GM12878 (cell line): ENCODE measurements around the gene SMAGP. TPM values are rescaled to one million over a fixed set of nuclear protein-coding genes. Genes with fewer than 3 reads are reported as not detected.

Experiments
- ATAC-seq: fragments of 200-7000 bp; cut with Tn5 transposase; 3 replicates; pipeline ENCODE4 v1.9.1; 2020; ENCODE audit warnings: mild to moderate bottlenecking, moderate library complexity
- BruUV-seq: library from RNA; stranded (reverse); fragments of 400-500 nt; replicated peaks from 2 replicates; lab custom pipeline; 2021; lab: Mats Ljungman, UMichigan
- CTCF ChIA-PET: fragments of 300-600 bp; sonication (Branson Sonifier 250); formaldehyde crosslinking; extraction: SDS; loops from one replicate; lab custom pipeline; 2021; ENCODE audit warnings: inconsistent platforms; lab: Yijun Ruan, JAX
- POLR2A ChIA-PET: fragments of 350-600 bp; formaldehyde crosslinking; extraction: SDS; loops from one replicate; lab custom pipeline; 2021; ENCODE audit warnings: inconsistent platforms; lab: Charles Lee
- RAD21 ChIA-PET: fragments of 300-600 bp; sonication (Branson Sonifier 250); formaldehyde crosslinking; loops from one replicate; lab custom pipeline; 2023; ENCODE audit warnings: antibody characterized with exemption; ENCODE audit not compliant: unreplicated experiment; lab: Charles Lee
- SMC1A ChIA-PET: fragments of 300-600 bp; sonication (Branson Sonifier 250); formaldehyde crosslinking; loops from one replicate; lab custom pipeline; 2023; ENCODE audit not compliant: unreplicated experiment, uncharacterized antibody; lab: Charles Lee
- DNase-seq: peaks from one replicate; pipeline ENCODE4 v3.0.0-alpha.2; 2011; ENCODE audit warnings: low read depth, low spot score
- FAIRE-seq: peaks from 3 replicates; lab custom pipeline; 2011; peaks lifted over from hg19 to GRCh38; lab: Jason Lieb, UNC
- H2AFZ ChIP-seq: 2 replicates; pipeline ENCODE4 v1.6.0; 2011; ENCODE audit warnings: low read depth, low read length, control low read depth; ENCODE audit not compliant: control insufficient read depth
- H3K27ac ChIP-seq: 2 replicates; pipeline ENCODE4 v1.5.1; 2011; ENCODE audit warnings: control low read depth; ENCODE audit not compliant: control insufficient read depth, insufficient read depth
- H3K27me3 ChIP-seq, 2 experiments: replicated peaks in 1 of 2; 2 replicates each; pipeline versions ENCODE4 v1.6.0 to v1.6.1; 2011; ENCODE audit warnings: low read length in 1 of 2; ENCODE audit not compliant: control insufficient read depth in 2 of 2, insufficient read depth in 2 of 2
- H3K36me3 ChIP-seq, 2 experiments: 2 replicates each; pipeline ENCODE4 v1.5.1; 2011; ENCODE audit warnings: low read length in 1 of 2; ENCODE audit not compliant: control insufficient read depth in 2 of 2, insufficient read depth in 2 of 2
- H3K4me1 ChIP-seq: 2 replicates; pipeline ENCODE4 v1.6.1; 2011; ENCODE audit warnings: mild to moderate bottlenecking, low read length, moderate library complexity, mixed read lengths; ENCODE audit not compliant: control insufficient read depth, insufficient read depth
- H3K4me2 ChIP-seq: 2 replicates; pipeline ENCODE4 v1.6.0; 2011; ENCODE audit warnings: control low read depth; ENCODE audit not compliant: control insufficient read depth, insufficient read depth
- H3K4me3 ChIP-seq: fragments of 200-600 bp; sonication (generic); 2 replicates; pipeline ENCODE4 v1.5.1; 2016
- H3K79me2 ChIP-seq: 2 replicates; pipeline ENCODE4 v1.6.0; 2011; ENCODE audit warnings: low read length; ENCODE audit not compliant: control insufficient read depth, insufficient read depth
- H3K9ac ChIP-seq: 2 replicates; pipeline ENCODE4 v1.8.0; 2011; ENCODE audit warnings: low read length, control low read depth, mixed read lengths; ENCODE audit not compliant: control insufficient read depth, insufficient read depth
- H3K9me3 ChIP-seq: replicated peaks from 3 replicates; pipeline ENCODE4 v1.5.1; 2011; ENCODE audit warnings: mild to moderate bottlenecking, low read length; ENCODE audit not compliant: control insufficient read depth, insufficient read depth
- H4K20me1 ChIP-seq: 2 replicates; pipeline ENCODE4 v1.6.0; 2011; ENCODE audit not compliant: control insufficient read depth, insufficient read depth
- BCL11A ChIP-seq: IDR thresholded peaks from 2 replicates; pipeline ENCODE4 v1.6.1; 2011; ENCODE audit warnings: low read depth, low read length
- HDAC2 ChIP-seq: fragments of 200-600 bp; sonication (generic); IDR thresholded peaks from 2 replicates; pipeline ENCODE4 v1.6.1; 2017
- IRF4 ChIP-seq: IDR thresholded peaks from 2 replicates; pipeline ENCODE4 v1.6.1; 2011; ENCODE audit warnings: low read depth, low read length
- KLF5 ChIP-seq: fragments of 450-650 bp; IDR thresholded peaks from 2 replicates; pipeline ENCODE4 v1.6.1; 2014; ENCODE audit warnings: mild to moderate bottlenecking; ENCODE audit not compliant: partially characterized antibody
- MTA2 ChIP-seq: fragments of 450-650 bp; IDR thresholded peaks from 2 replicates; pipeline ENCODE4 v1.6.1; 2016; ENCODE audit warnings: low read depth, mild to moderate bottlenecking, moderate library complexity
- PAX5 ChIP-seq: IDR thresholded peaks from 2 replicates; pipeline ENCODE4 v1.6.1; 2011; ENCODE audit warnings: low read depth, low read length, borderline replicate concordance
- RBBP5 ChIP-seq: fragments of 200-600 bp; sonication (generic); conservative IDR thresholded peaks from 2 replicates; pipeline ENCODE4 v1.6.1; 2016
- RELA ChIP-seq: fragments of 450-650 bp; IDR thresholded peaks from 2 replicates; pipeline ENCODE4 v1.8.0; 2014; ENCODE audit warnings: borderline replicate concordance; ENCODE audit not compliant: partially characterized antibody
- TAF1 ChIP-seq: IDR thresholded peaks from 2 replicates; pipeline ENCODE4 v1.6.1; 2011; ENCODE audit warnings: mild to moderate bottlenecking, low read depth, low read length, borderline replicate concordance
- ZNF207 ChIP-seq: fragments of 450-650 bp; IDR thresholded peaks from 2 replicates; pipeline ENCODE4 v1.6.1; 2014; ENCODE audit warnings: antibody characterized with exemption, mild to moderate bottlenecking, borderline replicate concordance
- ZZZ3 ChIP-seq: IDR thresholded peaks from 2 replicates; pipeline ENCODE4 v1.6.1; 2011; ENCODE audit warnings: low read depth; ENCODE audit not compliant: control insufficient read depth, insufficient read length
- WGBS: methylation state at CpG from one replicate; pipeline ENCODE4 v1.1.6; 2016; ENCODE audit warnings: low lambda C conversion rate; ENCODE audit not compliant: insufficient replicate concordance, insufficient coverage; ENCODE audit errors: missing lambda C conversion rate; 5-methylcytosine and 5-hydroxymethylcytosine counted together
- in situ Hi-C: fragments of 300-500 bp; cut with MboI; formaldehyde crosslinking; loops from 9 replicates; pipeline ENCODE4 v1.14.3; 2018; ENCODE audit warnings: mixed read lengths
- intact Hi-C: fragments of 100-400 bp; cut with micrococcal nuclease; formaldehyde crosslinking; loops from one replicate; pipeline ENCODE4 v1.14.2; 2022; ENCODE audit not compliant: unreplicated experiment
- polyA plus RNA-seq, 11 experiments: library from polyadenylated mRNA; depleted of rRNA in 4 of 11; unstranded in 6 of 11; stranded (reverse) in 5 of 11; fragments of >200 nt; fragmentation: Nextera tagmentation in 4 of 11; fragmentation: Illumina TruSeq in 1 of 11; extraction: Ambion mirVana in 4 of 11; extraction: Trizol in 1 of 11; gene quantifications; 1 replicate in 1 of 11; 2 replicates in 10 of 11; pipeline versions ENCODE4 v1.2.1 to v1.2.3, GENCODE V29; 2011 to 2016; ENCODE audit warnings: inconsistent platforms in 2 of 11, missing spikeins in 2 of 11, low read depth in 1 of 11
- total RNA-seq, 4 experiments: library from RNA; depleted of rRNA in 3 of 4; stranded (reverse); fragments of >200 nt in 3 of 4; fragmentation: Illumina TruSeq in 1 of 4; extraction: Trizol in 1 of 4; gene quantifications; 2 replicates each; pipeline versions ENCODE4 v1.2.1 to v1.2.3, GENCODE V29; 2013 to 2021
- TF ChIP-seq, protein P1 (sequence below): IDR thresholded peaks from 2 replicates; pipeline ENCODE4 v1.6.1; 2012; ENCODE audit warnings: low read depth, low read length, improper control_type of control experiment

Gene SMAGP
- total and polyA plus RNA-seq, 10 of the 15 experiments (the other 5 are each of a cell fraction or from before 2014, with no cell fraction given), result 0.42 to 7.1 (median 3.9) TPM

DNA sequence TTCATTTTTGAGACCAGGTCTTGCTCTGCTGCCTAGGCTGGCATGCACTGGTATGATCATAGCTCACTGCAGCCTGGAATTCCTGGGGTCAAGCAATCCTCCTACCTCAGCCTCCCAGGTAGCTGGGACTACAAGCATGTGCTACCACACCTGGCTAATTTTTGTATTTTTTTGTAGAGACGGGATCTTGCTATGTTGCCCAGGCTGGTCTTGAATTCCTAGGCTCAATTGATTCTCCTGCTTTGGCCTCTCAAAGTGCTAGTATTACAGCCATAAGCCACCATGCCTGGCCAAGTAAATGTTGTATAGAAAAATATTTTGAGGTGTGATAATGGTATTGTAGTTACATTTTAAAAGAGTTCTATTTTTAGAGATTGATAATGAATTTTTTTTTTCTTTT lies 41.2 kb upstream of the SMAGP start:
- 100% methylated on average over 1 of the region's 1 CpG for WGBS
- TF ChIP-seq TAF1 (no peak), ZNF207 (no peak), RBBP5 (no peak), HDAC2 (no peak), MTA2 (no peak), IRF4 (no peak), PAX5 (no peak), KLF5 (no peak), RELA (no peak), ZZZ3 (no peak), BCL11A (no peak)
- TF ChIP-seq, protein P1, sequence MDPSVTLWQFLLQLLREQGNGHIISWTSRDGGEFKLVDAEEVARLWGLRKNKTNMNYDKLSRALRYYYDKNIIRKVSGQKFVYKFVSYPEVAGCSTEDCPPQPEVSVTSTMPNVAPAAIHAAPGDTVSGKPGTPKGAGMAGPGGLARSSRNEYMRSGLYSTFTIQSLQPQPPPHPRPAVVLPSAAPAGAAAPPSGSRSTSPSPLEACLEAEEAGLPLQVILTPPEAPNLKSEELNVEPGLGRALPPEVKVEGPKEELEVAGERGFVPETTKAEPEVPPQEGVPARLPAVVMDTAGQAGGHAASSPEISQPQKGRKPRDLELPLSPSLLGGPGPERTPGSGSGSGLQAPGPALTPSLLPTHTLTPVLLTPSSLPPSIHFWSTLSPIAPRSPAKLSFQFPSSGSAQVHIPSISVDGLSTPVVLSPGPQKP, result no peak

More for the DNA sequence above, 41.2 kb upstream of the SMAGP start:
- POLR2A ChIA-PET, result interaction anchor here (0.6 to 0.7 kb wide), 3 partner anchors 9 to 544 kb away, joined by 3 to 6 read pairs (median 4); no protein-coding TSS in a partner anchor
- ATAC-seq (no peak), DNase-seq (no peak), FAIRE-seq (no peak)
- H3K79me2 ChIP-seq, result no peaks in the 10 kb centered on the region
- no peak overlapping the region for H3K4me3 ChIP-seq
- no peak overlapping the region for H3K27ac ChIP-seq
- peaks cover 6% of the 10 kb centered on the region for H3K4me1 ChIP-seq
- no peaks in the 10 kb centered on the region for H3K9me3 ChIP-seq
- BruUV-seq, result no TSS peak
- H3K4me2 ChIP-seq, result no peak overlapping the region
- peaks cover 0 to 6% of the 10 kb centered on the region in 2 experiments; a peak in 1 of 4 replicates for H3K36me3 ChIP-seq
- H2AFZ ChIP-seq, result no peak overlapping the region
- RAD21 ChIA-PET, result no interaction called here
- CTCF ChIA-PET, result no interaction called here
- H3K9ac ChIP-seq, result no peak overlapping the region
- intact Hi-C loops, result no loop called here
- SMC1A ChIA-PET, result interaction anchor here (1.2 to 2.3 kb wide), 2 partner anchors 11 to 29 kb away, joined by 3 to 8 read pairs; no protein-coding TSS in a partner anchor
- no peaks in the 10 kb centered on the region for H4K20me1 ChIP-seq
- in situ Hi-C loops, result no loop called here
- no peaks in the 10 kb centered on the region for H3K27me3 ChIP-seq
